H9 (cell line): ENCODE results near the gene C2CD2. TPM values are rescaled to one million over a fixed set of nuclear protein-coding genes. Genes with fewer than 3 reads are reported as not detected.

Experiments used
- DNase-seq: peaks from one replicate; pipeline ENCODE4 v3.0.0-alpha.2; 2017
- H2AFZ ChIP-seq: one replicate; pipeline ENCODE4 v1.6.1; 2013; ENCODE audit warnings: mild to moderate bottlenecking, low read length, control low read depth, moderate library complexity
- H2AK5ac ChIP-seq: 2 replicates; pipeline ENCODE4 v1.6.1; 2013; ENCODE audit warnings: low read length, control low read depth, mixed read lengths; ENCODE audit not compliant: insufficient read length
- H2BK120ac ChIP-seq: one replicate; pipeline ENCODE4 v1.6.1; 2013; ENCODE audit warnings: low read depth, mild to moderate bottlenecking, low read length, control low read depth, inconsistent platforms; ENCODE audit not compliant: poor library complexity, severe bottlenecking
- H2BK12ac ChIP-seq: 2 replicates; pipeline ENCODE4 v1.6.1; 2013; ENCODE audit warnings: low read length, control low read depth, mixed read lengths, low read depth; ENCODE audit not compliant: insufficient read length
- H2BK15ac ChIP-seq: 2 replicates; pipeline ENCODE4 v1.6.1; 2013; ENCODE audit warnings: low read depth, low read length, control low read depth
- H2BK20ac ChIP-seq: one replicate; pipeline ENCODE4 v1.6.1; 2013; ENCODE audit warnings: low read depth, mild to moderate bottlenecking, low read length, control low read depth, inconsistent platforms; ENCODE audit not compliant: poor library complexity, severe bottlenecking
- H2BK5ac ChIP-seq: 2 replicates; pipeline ENCODE4 v1.6.1; 2013; ENCODE audit warnings: low read length, control low read depth, mixed read lengths; ENCODE audit not compliant: insufficient read length
- H3K14ac ChIP-seq: 2 replicates; pipeline ENCODE4 v1.6.1; 2013; ENCODE audit warnings: low read length, control low read depth; ENCODE audit not compliant: insufficient read depth
- H3K18ac ChIP-seq: 2 replicates; pipeline ENCODE4 v1.6.1; 2013; ENCODE audit warnings: low read depth, mild to moderate bottlenecking, mixed read lengths, low read length, control low read depth; ENCODE audit not compliant: insufficient read length
- H3K23ac ChIP-seq: 2 replicates; pipeline ENCODE4 v1.6.1; 2013; ENCODE audit warnings: low read length, control low read depth, mixed read lengths, low read depth; ENCODE audit not compliant: insufficient read length
- H3K23me2 ChIP-seq: 2 replicates; pipeline ENCODE4 v1.6.1; 2013; ENCODE audit warnings: low read depth, mild to moderate bottlenecking, mixed read lengths, low read length, control low read depth; ENCODE audit not compliant: insufficient read length, poor library complexity, severe bottlenecking
- H3K27ac ChIP-seq: 2 replicates; pipeline ENCODE4 v1.5.1; 2013; ENCODE audit warnings: low read length, control low read depth, mixed read lengths, low read depth; ENCODE audit not compliant: insufficient read length
- H3K27me3 ChIP-seq: 2 replicates; pipeline ENCODE4 v1.6.1; 2013; ENCODE audit warnings: low read length, control low read depth, inconsistent platforms; ENCODE audit not compliant: insufficient read depth
- H3K4ac ChIP-seq: 2 replicates; pipeline ENCODE4 v1.6.1; 2013; ENCODE audit warnings: low read depth, mild to moderate bottlenecking, control low read depth, inconsistent platforms, low read length, moderate library complexity
- H3K4me1 ChIP-seq: 2 replicates; pipeline ENCODE4 v1.6.1; 2013; ENCODE audit warnings: low read length, control low read depth, inconsistent platforms; ENCODE audit not compliant: insufficient read depth
- H3K4me2 ChIP-seq: 2 replicates; pipeline ENCODE4 v1.6.1; 2013; ENCODE audit warnings: low read length, control low read depth, mixed read lengths; ENCODE audit not compliant: insufficient read length, insufficient read depth
- H3K56ac ChIP-seq: 2 replicates; pipeline ENCODE4 v1.6.1; 2013; ENCODE audit warnings: low read depth, mild to moderate bottlenecking, mixed read lengths, low read length, control low read depth; ENCODE audit not compliant: insufficient read length
- H3K79me1 ChIP-seq: 2 replicates; pipeline ENCODE4 v1.6.1; 2013; ENCODE audit warnings: low read depth, mild to moderate bottlenecking, moderate library complexity, low read length, control low read depth, inconsistent platforms; ENCODE audit not compliant: insufficient read depth, poor library complexity, severe bottlenecking
- H3K79me2 ChIP-seq: 2 replicates; pipeline ENCODE4 v1.6.1; 2013; ENCODE audit warnings: low read length, control low read depth, inconsistent platforms; ENCODE audit not compliant: insufficient read depth
- H3K9ac ChIP-seq: 2 replicates; pipeline ENCODE4 v1.6.1; 2013; ENCODE audit warnings: low read length, control low read depth, mixed read lengths; ENCODE audit not compliant: insufficient read length; ENCODE audit errors: extremely low read depth
- H3K9me3 ChIP-seq: one replicate; pipeline ENCODE4 v1.6.1; 2013; ENCODE audit warnings: low read depth, low read length, inconsistent platforms; ENCODE audit not compliant: control insufficient read depth
- H3T11ph ChIP-seq: one replicate; pipeline ENCODE4 v1.6.1; 2013; ENCODE audit warnings: mild to moderate bottlenecking, low read length, control low read depth, inconsistent platforms
- H4K20me1 ChIP-seq: one replicate; pipeline ENCODE4 v1.6.1; 2013; ENCODE audit not compliant: control insufficient read depth, insufficient read length, insufficient read depth
- H4K5ac ChIP-seq: 2 replicates; pipeline ENCODE4 v1.6.1; 2013; ENCODE audit warnings: low read depth, mild to moderate bottlenecking, mixed read lengths, low read length, control low read depth; ENCODE audit not compliant: insufficient read length
- H4K8ac ChIP-seq: replicated peaks from 2 replicates; pipeline ENCODE4 v1.6.1; 2013; ENCODE audit warnings: low read length, control low read depth, mixed read lengths, low read depth; ENCODE audit not compliant: insufficient read length
- H4K91ac ChIP-seq: 2 replicates; pipeline ENCODE4 v1.6.1; 2013; ENCODE audit warnings: low read depth, mild to moderate bottlenecking, moderate library complexity, mixed read lengths, low read length, control low read depth; ENCODE audit not compliant: insufficient read length
- H3K27ac Mint-ChIP-seq, 3 experiments: 2 replicates in 2 of 3; 3 replicates in 1 of 3; pipeline ENCODE4 v1.8.0; 2020 to 2021; ENCODE audit warnings: mixed read lengths in 3 of 3, mild to moderate bottlenecking in 1 of 3, moderate library complexity in 1 of 3
- H3K27me3 Mint-ChIP-seq: 2 replicates; pipeline ENCODE4 v1.8.0; 2021; ENCODE audit warnings: low read depth, mild to moderate bottlenecking, moderate library complexity, mixed read lengths
- H3K36me3 Mint-ChIP-seq, 3 experiments: 2 replicates in 2 of 3; 3 replicates in 1 of 3; pipeline ENCODE4 v1.8.0; 2020 to 2021; ENCODE audit warnings: low read depth in 3 of 3, mixed read lengths in 3 of 3; ENCODE audit not compliant: insufficient read depth in 1 of 3
- H3K4me1 Mint-ChIP-seq, 2 experiments: 2 replicates each; pipeline ENCODE4 v1.8.0; 2020; ENCODE audit warnings: mixed read lengths in 2 of 2
- H3K4me3 Mint-ChIP-seq, 2 experiments: 2 replicates in 1 of 2; 3 replicates in 1 of 2; pipeline ENCODE4 v1.8.0; 2020 to 2021; ENCODE audit warnings: mild to moderate bottlenecking in 2 of 2, mixed read lengths in 2 of 2, moderate library complexity in 1 of 2
- H3K9me3 Mint-ChIP-seq, 2 experiments: 2 replicates in 1 of 2; 3 replicates in 1 of 2; pipeline ENCODE4 v1.8.0; 2020; ENCODE audit warnings: mild to moderate bottlenecking in 2 of 2, mixed read lengths in 2 of 2, moderate library complexity in 1 of 2
- CTCF ChIP-seq: fragments of 200-600 bp; sonication (generic); conservative IDR thresholded peaks from 3 replicates; pipeline ENCODE4 v1.8.0; 2021; ENCODE audit warnings: antibody characterized with exemption, mild to moderate bottlenecking
- WGBS: extraction: QIAGEN DNeasy Blood & Tissue Kit; methylation state at CpG from one replicate; pipeline ENCODE4 v1.1.7; 2013; ENCODE audit warnings: missing lambda C conversion rate, low lambda C conversion rate, mixed read lengths; ENCODE audit not compliant: insufficient read length; ENCODE audit errors: extremely low coverage; 5-methylcytosine and 5-hydroxymethylcytosine counted together
- total RNA-seq: library from RNA; stranded (reverse); gene quantifications from 2 replicates; pipeline ENCODE4 v1.2.1, GENCODE V29; 2021

Gene C2CD2
- total RNA-seq, 1 experiment from 2014 or later, result 14.6 TPM

GRCh38 chr21:41929248-41929647 lies 24.6 kb downstream of the C2CD2 start:
- peaks cover 7% of the 10 kb centered on the region for H3K4me1 ChIP-seq
- H3K27me3 ChIP-seq, result no peaks in the 10 kb centered on the region
- H3K4me2 ChIP-seq, result no peak overlapping the region
- no peak overlapping the region for H3K14ac ChIP-seq
- no peaks in the 10 kb centered on the region for H4K20me1 ChIP-seq
- no peak overlapping the region for H4K5ac ChIP-seq
- H3K4me1 Mint-ChIP-seq, result peaks cover 49 to 57% of the 10 kb centered on the region in 2 experiments
- no peaks in the 10 kb centered on the region for H3K79me1 ChIP-seq
- no peak overlapping the region for H3K27ac ChIP-seq
- H2AFZ ChIP-seq, result no peak overlapping the region
- no peak overlapping the region for H3K27ac Mint-ChIP-seq
- H2BK12ac ChIP-seq, result no peak overlapping the region
- no peak overlapping the region for H4K8ac ChIP-seq
- H2BK5ac ChIP-seq, result no peak overlapping the region
- H2AK5ac ChIP-seq, result no peak overlapping the region
- no peaks in the 10 kb centered on the region for H3K79me2 ChIP-seq
- no peaks in the 10 kb centered on the region for H3K27me3 Mint-ChIP-seq
- no peak overlapping the region for H3K4ac ChIP-seq
- H2BK120ac ChIP-seq, result no peak overlapping the region
- H3K9ac ChIP-seq, result no peak overlapping the region
- H3T11ph ChIP-seq, result no peak overlapping the region
- H3K4me3 Mint-ChIP-seq, result no peak overlapping the region
- H3K56ac ChIP-seq, result no peak overlapping the region
- H4K91ac ChIP-seq, result no peak overlapping the region
- no peak overlapping the region for H3K18ac ChIP-seq
- H3K23ac ChIP-seq, result no peak overlapping the region
- H3K23me2 ChIP-seq, result no peaks in the 10 kb centered on the region
- H2BK15ac ChIP-seq, result no peak overlapping the region
- H2BK20ac ChIP-seq, result no peak overlapping the region
- H3K9me3 Mint-ChIP-seq, result no peaks in the 10 kb centered on the region
- no peak for TF ChIP-seq CTCF
- no CpG with 5 or more reads among the region's 5 CpGs for WGBS
- H3K36me3 Mint-ChIP-seq, result no peaks in the 10 kb centered on the region
- DNase-seq, result no peak
- no peaks in the 10 kb centered on the region for H3K9me3 ChIP-seq
